LoVo (cell line): ENCODE results near the gene ZNF407.
"Not testable (repeated sequence)": the region's sequence is repeated elsewhere in the genome, so short reads cannot be mapped to it uniquely, and the experiment has no call there.

Experiments
- DNase-seq: peaks from one replicate; pipeline ENCODE4 v3.0.0-alpha.2; 2016; ENCODE audit warnings: low spot score

Gene ZNF407

DNA sequence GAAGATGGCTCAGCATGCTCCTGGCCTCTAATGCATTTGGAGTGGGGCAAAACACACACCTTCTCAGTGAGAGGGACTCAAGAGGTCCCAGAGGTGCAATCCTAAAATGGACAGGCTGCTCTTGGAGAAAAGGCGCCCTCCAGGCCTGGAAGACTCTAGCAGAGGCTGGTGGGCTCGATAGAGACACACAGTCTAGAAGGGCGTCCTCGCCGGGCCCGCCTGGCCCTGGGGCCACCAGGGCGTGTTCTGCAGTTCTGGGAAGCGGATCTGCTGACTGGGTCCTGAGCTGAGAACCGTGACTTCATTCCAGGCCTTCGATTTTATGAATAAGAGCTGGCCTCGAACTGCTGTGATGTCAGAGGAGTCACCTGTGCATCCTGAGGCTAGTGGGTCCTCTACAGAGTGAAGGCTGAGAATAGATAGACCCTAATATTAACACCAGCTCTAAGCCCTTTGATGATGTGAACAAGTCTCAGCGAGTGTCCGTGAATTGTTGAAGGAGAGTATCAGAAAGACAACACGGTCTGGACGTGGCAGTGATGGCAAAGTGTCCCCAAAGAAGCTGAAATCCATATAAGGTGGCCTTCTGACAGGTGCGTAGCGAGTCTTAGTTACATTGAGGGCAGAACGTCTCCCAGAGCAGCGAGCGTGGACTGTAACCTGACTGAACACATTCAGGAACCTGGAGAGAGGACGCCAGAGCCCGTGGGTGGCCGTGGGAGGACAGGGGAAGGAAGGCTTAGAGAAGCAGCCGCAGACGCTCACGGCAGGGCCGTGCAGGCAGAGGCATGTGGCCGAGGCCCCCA lies 474.4 kb downstream of the ZNF407 start:
- no peak for DNase-seq

DNA sequence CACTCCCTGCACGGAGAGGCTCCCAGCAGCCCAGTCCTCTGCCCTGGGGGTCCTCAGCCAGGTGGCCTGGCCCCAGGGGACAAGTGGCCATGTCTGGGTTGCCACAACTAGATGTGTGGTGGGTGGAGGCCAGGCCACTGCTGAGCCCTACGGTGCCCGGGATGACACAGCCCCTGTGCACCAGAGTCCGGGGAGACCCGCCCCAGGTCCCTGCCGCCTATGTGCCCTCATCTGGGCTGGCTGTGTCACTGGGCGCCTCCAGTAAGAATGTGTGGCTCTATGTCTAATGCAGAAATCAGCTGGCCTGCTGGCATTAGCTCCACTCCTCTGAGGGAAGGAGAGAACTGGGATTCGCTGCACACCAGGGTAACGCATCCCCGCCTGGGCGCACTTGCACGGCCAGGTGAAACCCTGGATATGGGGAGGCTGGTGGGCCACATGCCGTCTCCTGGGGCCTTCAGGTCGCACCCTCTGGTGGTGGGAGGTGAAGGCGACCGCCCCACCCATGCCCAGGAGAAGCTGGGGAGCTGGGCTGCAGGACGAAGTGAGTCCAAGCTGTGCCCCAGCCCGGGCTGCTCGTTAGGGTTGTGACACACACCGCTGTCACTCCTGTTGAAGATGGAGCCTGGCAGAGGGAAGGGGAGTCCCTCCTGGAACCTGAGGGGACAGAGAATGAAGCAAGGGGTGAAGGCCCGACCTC lies 475.2 kb downstream of the ZNF407 start:
- DNase-seq = no peak

- no peak for DNase-seq
Observed at GRCh38 chr18:75073654-75074053, 476.0 kb downstream of the ZNF407 start.

- DNase-seq = no peak
Observed at GRCh38 chr18:75074196-75075015, 476.7 kb downstream of the ZNF407 start.

DNA sequence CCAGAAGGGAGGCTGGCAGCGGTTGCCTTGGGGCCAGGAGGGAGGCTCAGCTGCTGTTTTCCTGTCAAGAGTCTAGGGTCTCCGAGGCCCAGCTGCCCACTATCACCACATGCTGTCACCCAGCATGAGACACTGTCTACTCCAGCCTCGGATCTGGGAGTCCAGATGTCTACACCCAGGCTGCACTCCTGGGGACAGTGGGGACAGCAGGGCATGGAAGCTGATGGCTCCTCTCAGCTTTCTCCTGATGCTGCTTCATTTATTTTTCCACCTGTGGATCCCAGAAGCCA lies 477.3 kb downstream of the ZNF407 start:
- no peak for DNase-seq

DNA sequence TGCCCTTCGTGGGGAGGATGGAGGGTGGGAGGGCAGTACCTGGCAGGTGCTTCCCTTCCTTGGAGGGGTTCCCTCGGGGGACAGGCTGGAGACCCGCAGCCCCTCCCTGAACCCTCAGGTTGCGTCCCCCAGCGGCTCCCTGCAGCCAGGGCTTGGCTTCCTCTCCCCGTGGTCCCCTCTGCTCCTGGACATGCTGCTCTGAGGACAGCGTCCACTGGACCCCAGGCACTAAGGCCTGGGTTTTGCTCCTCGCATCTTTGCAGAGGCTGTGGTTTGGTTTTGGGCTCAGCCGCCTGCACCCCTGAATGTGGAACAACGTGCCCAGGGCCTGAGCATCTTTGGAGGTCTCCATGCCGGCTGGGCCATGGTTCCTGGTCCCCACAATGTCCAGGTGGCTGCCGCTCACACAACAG lies 477.8 kb downstream of the ZNF407 start:
- DNase-seq = no peak

DNA sequence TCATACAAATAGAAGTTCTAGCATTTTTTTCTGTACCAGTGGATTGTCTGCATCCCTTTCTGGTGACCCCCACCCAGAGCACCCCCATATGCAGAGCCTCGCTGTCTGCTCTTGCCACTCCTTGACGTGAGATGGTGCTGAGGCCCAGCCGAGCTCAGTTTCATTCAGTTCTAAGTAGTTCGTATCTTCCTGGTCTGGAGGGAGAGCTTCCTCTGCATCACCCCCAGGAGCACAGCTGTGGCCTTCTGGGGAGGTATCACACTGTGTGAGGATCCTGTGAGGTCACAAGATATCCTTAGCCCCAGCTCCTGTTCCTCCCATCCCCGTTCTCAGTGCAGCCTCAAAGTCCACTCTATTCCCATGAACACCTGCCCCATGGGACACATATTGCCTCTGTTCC lies 478.6 kb downstream of the ZNF407 start:
- no peak for DNase-seq

GRCh38 chr18:75081486-75081885 lies 483.8 kb downstream of the ZNF407 start:
- no peak for DNase-seq

DNA sequence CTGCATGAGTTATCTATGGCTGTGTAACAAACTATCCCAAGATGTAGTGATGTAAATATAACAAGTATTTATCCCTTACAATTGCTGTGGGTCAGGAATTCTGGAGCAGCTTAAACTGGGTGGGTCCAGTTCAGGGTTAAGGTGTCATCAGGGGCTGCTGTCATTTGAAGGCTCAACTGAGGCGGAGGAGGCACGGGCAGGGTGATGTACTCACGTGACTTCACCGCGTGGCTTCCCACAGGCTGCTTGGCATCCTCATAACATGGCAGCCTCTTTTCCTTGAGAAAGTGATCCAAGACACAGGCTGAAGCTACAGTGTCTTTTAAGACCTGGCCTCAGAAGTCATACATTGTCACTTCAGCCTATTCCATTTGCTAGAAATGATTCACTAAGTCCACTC lies 485.5 kb downstream of the ZNF407 start:
- no peak for DNase-seq

DNA sequence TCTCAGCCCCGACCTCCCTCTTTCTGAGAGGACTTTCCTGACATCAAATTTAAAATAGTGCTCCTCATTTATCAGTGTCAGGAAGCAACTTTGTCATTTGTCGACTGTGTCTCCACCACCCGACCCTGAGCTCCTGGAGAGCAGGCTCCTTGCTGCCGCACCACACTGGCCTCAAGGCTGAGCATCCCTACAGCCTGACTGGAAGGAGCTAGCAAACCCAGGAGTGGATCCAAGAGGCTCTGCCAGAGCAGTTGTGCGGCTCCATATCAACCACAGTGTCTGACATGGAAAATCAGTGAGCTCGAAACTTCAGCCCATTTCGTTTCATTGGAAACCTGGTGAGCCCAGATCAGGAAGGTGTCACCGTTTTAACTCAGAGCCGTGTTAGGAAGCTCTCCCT lies 486.1 kb downstream of the ZNF407 start:
- DNase-seq = no peak

DNA sequence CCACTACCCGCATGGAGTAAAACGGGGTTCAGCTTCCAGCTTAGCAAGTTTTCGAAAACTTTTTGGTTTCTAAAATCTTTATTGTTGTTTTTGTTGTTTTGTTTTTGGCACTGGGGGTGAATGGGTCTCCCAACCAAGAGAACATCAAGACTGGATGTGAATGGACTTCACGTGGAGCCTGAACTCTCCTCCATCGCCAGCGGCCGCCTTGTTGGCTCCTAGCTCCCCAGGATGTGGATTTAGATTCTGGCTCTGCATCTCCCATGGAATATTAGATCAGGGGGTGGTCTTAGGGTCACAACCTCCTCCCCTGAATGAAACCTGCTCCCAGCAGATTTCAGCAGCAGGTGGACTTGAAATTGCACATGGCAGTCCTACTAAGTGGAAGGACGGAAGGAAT lies 488.0 kb downstream of the ZNF407 start:
- not testable (repeated sequence) for DNase-seq

DNA sequence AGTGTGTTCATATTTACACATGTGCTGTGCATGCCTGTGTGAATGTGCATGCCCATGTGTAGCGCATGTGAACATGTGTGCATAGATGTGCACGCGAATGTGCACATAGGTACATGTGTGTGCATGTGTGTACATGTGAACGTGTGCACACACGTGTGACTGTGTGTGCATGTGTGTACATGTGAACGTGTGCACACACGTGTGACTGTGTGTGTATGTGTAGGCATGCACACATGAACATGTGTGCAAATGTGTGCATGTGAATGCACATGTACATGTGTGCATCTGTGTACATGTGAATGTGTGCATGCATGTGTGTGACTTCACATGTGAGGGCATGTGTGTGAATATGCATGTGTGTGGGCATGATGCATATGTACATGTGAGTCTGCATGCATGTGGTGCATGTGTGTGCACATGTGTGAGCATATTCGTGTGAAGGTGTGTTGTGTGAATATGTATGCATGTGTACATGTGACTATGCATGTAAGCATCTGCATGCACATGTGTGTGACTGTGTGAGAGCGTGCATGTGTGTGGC lies 488.9 kb downstream of the ZNF407 start:
- no peak for DNase-seq

DNA sequence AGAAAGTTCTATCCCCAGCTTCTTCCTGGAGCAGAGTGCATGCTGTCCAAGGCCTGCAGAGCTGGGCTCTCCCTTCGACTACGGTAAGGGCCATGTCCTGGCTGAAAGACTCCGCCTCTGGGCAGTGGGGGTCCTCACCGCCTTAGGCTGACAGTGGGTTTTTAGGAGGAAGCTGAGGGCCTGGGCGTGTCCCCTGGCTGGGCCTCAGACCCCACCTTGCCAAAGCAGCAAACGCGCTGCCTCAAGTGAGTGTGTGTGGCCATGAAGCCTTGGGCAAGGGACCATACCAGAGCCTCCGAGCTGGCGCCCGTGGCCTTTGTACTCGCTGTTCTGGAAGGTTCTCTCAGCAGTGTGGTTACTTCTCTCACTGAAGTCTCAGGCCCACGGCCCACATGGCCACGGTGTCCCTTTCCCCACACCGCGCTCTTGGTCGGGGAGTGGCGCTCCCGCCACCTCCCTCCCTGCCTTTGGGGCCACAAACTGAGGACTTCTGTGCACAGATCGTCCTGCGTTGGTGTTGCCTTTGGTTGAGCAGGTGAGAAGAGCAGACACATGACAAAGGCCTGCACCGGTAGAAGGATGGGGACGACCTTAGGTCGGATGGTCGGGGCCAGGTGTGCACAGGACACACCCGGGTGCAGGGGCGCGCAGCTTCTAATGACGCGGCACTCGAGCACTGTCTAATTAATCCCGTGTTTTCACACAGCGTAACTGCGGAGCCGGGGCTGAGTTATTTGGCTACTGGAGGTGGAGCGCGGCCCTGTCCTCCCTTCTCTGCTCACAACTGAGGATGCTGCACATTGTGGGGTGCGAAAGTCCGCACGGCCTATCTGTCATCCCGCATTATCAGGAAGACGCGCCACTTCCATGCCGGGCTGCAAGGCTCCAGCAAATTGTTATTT lies 489.7 kb downstream of the ZNF407 start:
- DNase-seq = no peak

- no peak for DNase-seq
Observed at GRCh38 chr18:75088021-75088506, 490.4 kb downstream of the ZNF407 start.

DNA sequence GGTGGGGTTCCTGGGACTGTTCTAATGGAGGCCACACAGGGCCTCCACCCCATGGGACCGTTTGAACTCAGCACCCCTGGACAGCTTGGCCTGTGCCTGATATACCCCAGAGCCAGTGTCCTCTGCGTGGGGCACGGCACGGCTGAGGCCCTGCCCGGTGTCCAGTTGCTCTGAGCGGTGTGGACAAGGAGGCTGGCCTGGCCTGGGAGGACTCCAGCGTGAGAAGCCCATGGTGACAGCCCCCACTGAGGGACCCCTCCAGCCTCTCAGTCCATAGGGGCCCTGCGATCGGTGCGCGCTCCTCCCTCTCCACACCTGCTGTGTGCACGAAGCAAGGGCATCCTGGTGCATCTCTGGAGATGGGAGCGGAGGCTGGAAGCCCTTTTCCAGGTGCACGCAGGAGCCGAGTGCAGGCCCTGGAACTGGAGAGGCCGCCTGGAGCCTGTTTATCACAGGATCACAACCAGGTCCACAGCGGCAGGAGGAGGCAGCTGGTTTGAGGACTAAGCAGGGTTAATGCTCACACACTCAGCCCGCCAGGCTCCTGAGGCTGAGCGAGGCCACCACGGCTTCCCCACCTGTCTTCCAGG lies 491.0 kb downstream of the ZNF407 start:
- DNase-seq = no peak

DNA sequence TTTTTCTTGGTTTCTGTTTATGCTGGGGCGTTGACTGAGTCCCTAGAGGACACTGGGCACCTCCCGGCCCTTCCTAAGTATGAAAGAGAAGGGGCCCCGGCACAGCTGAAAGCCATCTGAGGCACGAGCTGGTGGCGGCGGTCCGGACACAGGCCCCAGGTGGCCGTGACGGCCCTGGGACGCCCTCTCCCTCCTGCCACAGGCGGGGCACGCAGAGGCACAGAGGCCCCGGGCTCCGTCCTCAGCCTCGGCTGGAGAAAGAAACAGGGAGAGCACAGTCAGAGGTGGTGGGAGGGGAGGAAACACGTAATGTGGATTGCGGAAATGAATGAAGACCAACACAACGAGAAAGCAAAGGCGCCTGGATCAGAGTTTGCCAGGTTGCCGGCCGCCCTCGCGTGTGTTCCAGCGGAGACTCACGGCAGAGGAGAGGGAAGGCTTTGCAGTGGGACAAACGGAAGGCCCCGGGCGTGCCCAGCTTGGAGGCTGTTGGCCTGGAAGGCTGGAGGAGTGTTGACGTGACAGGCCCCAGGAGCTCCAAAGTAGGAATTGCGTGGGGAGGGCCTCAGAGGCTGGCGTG lies 492.2 kb downstream of the ZNF407 start:
- DNase-seq = no peak

DNA sequence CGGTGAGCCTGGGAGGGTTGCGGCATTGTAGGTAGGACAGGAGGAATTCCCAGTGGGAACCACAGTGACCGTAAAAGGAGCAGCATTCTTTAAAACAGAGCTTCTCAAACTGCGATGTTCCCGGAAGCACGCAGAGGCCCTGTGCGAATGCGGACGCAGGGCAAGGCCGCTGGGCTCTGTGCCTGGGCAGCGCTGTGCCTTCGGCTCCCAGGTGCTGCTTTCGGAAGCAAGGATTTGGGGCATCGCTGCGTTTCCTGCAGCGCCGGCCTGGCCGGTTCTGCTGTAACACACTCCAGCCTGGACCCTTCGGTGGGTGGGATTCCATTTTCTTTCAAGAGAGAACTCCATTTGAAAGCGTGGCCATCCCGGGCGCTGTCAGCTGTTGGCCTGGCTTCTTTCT lies 492.7 kb downstream of the ZNF407 start:
- DNase-seq = no peak

GRCh38 chr18:75097491-75098225 lies 500.0 kb downstream of the ZNF407 start:
- no peak for DNase-seq

DNA sequence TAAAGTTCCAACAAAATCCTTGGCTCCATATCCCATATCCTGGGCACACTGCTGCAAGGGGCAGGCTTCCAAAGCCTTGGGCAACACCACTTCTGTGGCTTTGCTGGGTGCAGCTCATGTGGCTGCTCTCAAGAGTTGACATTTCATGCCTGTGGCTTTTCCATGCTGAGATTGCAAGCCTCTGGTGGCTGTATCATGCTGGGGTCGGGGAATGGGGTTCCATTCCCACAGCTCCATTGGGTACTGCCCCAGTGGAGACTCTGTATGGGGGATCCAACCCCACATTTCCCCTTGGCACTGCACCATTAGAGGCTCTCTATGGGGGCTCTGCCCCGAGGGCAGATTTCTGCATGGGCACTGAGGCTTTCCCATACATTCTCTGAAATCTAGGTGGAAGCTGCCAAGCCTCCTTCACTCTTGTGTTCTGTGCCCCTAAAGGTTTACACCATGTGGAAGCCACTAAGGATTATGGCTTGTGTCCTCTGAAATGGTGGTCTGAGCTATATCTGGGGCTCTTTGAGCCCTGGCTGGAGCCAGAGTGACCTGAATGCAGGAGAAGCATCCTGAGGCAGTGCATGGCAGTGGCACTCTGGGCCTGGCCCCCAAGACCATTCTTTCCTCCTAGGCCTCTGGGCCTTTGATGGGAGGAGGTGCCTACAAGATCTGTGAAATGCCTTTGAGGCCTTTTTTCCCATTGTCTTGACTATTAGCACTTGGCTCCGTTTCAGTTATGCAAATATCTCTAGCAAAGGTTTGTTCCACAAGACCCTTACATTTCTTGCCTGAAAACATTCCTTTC lies 503.4 kb downstream of the ZNF407 start:
- DNase-seq = no peak
